H1 (cell line): Measurements from ENCODE around the gene NELFA. TPM values are rescaled to one million over a fixed set of nuclear protein-coding genes. Genes with fewer than 3 reads are reported as not detected.

Experiments
- CTCF ChIA-PET: fragments of 300-600 bp; sonication (Branson Sonifier 250); formaldehyde crosslinking; loops from one replicate; lab custom pipeline; 2021; ENCODE audit not compliant: partially characterized antibody; lab: Charles Lee
- POLR2A ChIA-PET: fragments of 300-600 bp; sonication (Branson Sonifier 250); formaldehyde crosslinking; loops from one replicate; lab custom pipeline; 2021; ENCODE audit warnings: inconsistent platforms; ENCODE audit not compliant: partially characterized antibody; lab: Charles Lee
- DNase-seq, 2 experiments: peaks; one replicate each; pipeline versions ENCODE4 v3.0.0 to v3.0.0-alpha.2; 2010 to 2022; ENCODE audit warnings: low spot score in 2 of 2, low read depth in 1 of 2, mixed read lengths in 1 of 2
- FAIRE-seq: peaks from 2 replicates; lab custom pipeline; 2011; peaks lifted over from hg19 to GRCh38; lab: Jason Lieb, UNC
- H2AFZ ChIP-seq: 2 replicates; pipeline ENCODE4 v1.8.1; 2012; ENCODE audit warnings: low read length, inconsistent platforms
- H2AK5ac ChIP-seq: 2 replicates; pipeline ENCODE4 v1.6.1; 2013; ENCODE audit warnings: low read depth, low read length
- H2BK120ac ChIP-seq: replicated peaks from 2 replicates; pipeline ENCODE3; 2013; ENCODE audit warnings: low read depth, low read length, inconsistent platforms
- H2BK12ac ChIP-seq: 2 replicates; pipeline ENCODE4 v1.6.1; 2013; ENCODE audit warnings: low read depth, low read length
- H2BK15ac ChIP-seq: 2 replicates; pipeline ENCODE4 v1.6.1; 2013; ENCODE audit warnings: low read length
- H2BK20ac ChIP-seq: 2 replicates; pipeline ENCODE4 v1.6.1; 2013; ENCODE audit warnings: low read length
- H2BK5ac ChIP-seq: 2 replicates; pipeline ENCODE4 v1.6.1; 2013; ENCODE audit warnings: low read depth, low read length
- H3K14ac ChIP-seq: 2 replicates; pipeline ENCODE4 v1.6.1; 2013; ENCODE audit warnings: inconsistent platforms; ENCODE audit not compliant: insufficient read length
- H3K18ac ChIP-seq: 2 replicates; pipeline ENCODE4 v1.6.1; 2013; ENCODE audit warnings: low read length; ENCODE audit errors: extremely low read depth
- H3K23ac ChIP-seq: 2 replicates; pipeline ENCODE4 v1.6.1; 2013; ENCODE audit warnings: inconsistent platforms; ENCODE audit not compliant: insufficient read length
- H3K23me2 ChIP-seq: 2 replicates; pipeline ENCODE4 v1.6.1; 2013; ENCODE audit warnings: low read depth, low read length
- H3K27ac ChIP-seq: 2 replicates; pipeline ENCODE4 v1.6.1; 2011; ENCODE audit warnings: low read depth, low read length, inconsistent platforms
- H3K27me3 ChIP-seq, 4 experiments: replicated peaks in 1 of 4; 1 replicate in 1 of 4; 2 replicates in 3 of 4; pipeline versions ENCODE4 v1.6.1 to v1.8.1; 2011 to 2013; ENCODE audit warnings: low read length in 3 of 4, mild to moderate bottlenecking in 3 of 4, inconsistent platforms in 2 of 4, mixed read lengths in 2 of 4, moderate library complexity in 1 of 4; ENCODE audit not compliant: control insufficient read depth in 3 of 4, insufficient read depth in 3 of 4; ENCODE audit errors: extremely low read depth in 1 of 4
- H3K36me3 ChIP-seq, 4 experiments: 2 replicates each; pipeline versions ENCODE4 v1.6.1 to v1.8.1; 2011 to 2013; ENCODE audit warnings: mild to moderate bottlenecking in 4 of 4, low read length in 3 of 4, moderate library complexity in 2 of 4, control low read depth in 1 of 4, inconsistent platforms in 1 of 4; ENCODE audit not compliant: insufficient read depth in 4 of 4, control insufficient read depth in 2 of 4
- H3K4ac ChIP-seq: replicated peaks from 2 replicates; pipeline ENCODE3; 2013; ENCODE audit warnings: low read length, low read depth, mixed read lengths, inconsistent platforms; ENCODE audit not compliant: insufficient read length
- H3K4me1 ChIP-seq, 4 experiments: replicated peaks in 1 of 4; 1 replicate in 1 of 4; 2 replicates in 3 of 4; pipeline versions ENCODE4 v1.6.1 to v1.8.1; 2011 to 2013; ENCODE audit warnings: low read length in 3 of 4, inconsistent platforms in 2 of 4, mixed read lengths in 1 of 4; ENCODE audit not compliant: insufficient read depth in 4 of 4, control insufficient read depth in 3 of 4
- H3K4me2 ChIP-seq, 2 experiments: 2 replicates each; pipeline versions ENCODE4 v1.6.1 to v1.8.1; 2011 to 2013; ENCODE audit warnings: low read depth in 2 of 2, low read length in 2 of 2, control low read depth in 1 of 2, inconsistent platforms in 1 of 2, mild to moderate bottlenecking in 1 of 2; ENCODE audit not compliant: insufficient read depth in 1 of 2
- H3K4me3 ChIP-seq, 4 experiments: fragments of 200-600, 300-600 bp in 1 of 4; sonication (generic), shearing (Covaris generic), sonication (Bioruptor Twin) in 1 of 4; 2 replicates each; pipeline versions ENCODE4 v1.5.1 to v1.8.1; 2011 to 2016; ENCODE audit warnings: low read length in 4 of 4, low read depth in 3 of 4, control low read depth in 2 of 4, inconsistent platforms in 2 of 4, mild to moderate bottlenecking in 2 of 4, mixed read lengths in 1 of 4, moderate library complexity in 1 of 4; ENCODE audit not compliant: insufficient read depth in 2 of 4; ENCODE audit errors: extremely low read depth in 1 of 4
- H3K56ac ChIP-seq: replicated peaks from 2 replicates; pipeline ENCODE3; 2013; ENCODE audit warnings: low read depth, mild to moderate bottlenecking, mixed read lengths, low read length, inconsistent platforms; ENCODE audit not compliant: insufficient read length
- H3K79me1 ChIP-seq: 2 replicates; pipeline ENCODE4 v1.6.1; 2013; ENCODE audit warnings: low read depth, low read length, control low read depth
- H3K79me2 ChIP-seq, 2 experiments: 2 replicates each; pipeline versions ENCODE4 v1.6.1 to v1.8.1; 2012 to 2013; ENCODE audit warnings: low read length in 2 of 2, mild to moderate bottlenecking in 2 of 2, inconsistent platforms in 1 of 2; ENCODE audit not compliant: insufficient read depth in 2 of 2, control insufficient read depth in 1 of 2
- H3K9ac ChIP-seq, 4 experiments: replicated peaks in 1 of 4; 1 replicate in 1 of 4; 2 replicates in 3 of 4; pipeline versions ENCODE4 v1.6.1 to v1.8.1; 2011 to 2013; ENCODE audit warnings: low read depth in 3 of 4, low read length in 3 of 4, control low read depth in 2 of 4, mild to moderate bottlenecking in 2 of 4, moderate library complexity in 2 of 4, inconsistent platforms in 1 of 4; ENCODE audit errors: extremely low read depth in 1 of 4
- H3K9me3 ChIP-seq, 2 experiments: 2 replicates each; pipeline versions ENCODE4 v1.6.1 to v1.8.1; 2012 to 2013; ENCODE audit warnings: mild to moderate bottlenecking in 2 of 2, moderate library complexity in 2 of 2, control low read depth in 1 of 2, inconsistent platforms in 1 of 2, low read depth in 1 of 2, low read length in 1 of 2, mixed read lengths in 1 of 2; ENCODE audit not compliant: insufficient read depth in 2 of 2
- H4K20me1 ChIP-seq, 2 experiments: replicated peaks in 1 of 2; 2 replicates each; pipeline versions ENCODE3 to v1.8.1; 2011 to 2013; ENCODE audit warnings: inconsistent platforms in 2 of 2, low read length in 2 of 2, mild to moderate bottlenecking in 1 of 2; ENCODE audit not compliant: insufficient read depth in 2 of 2, control insufficient read depth in 1 of 2
- H4K5ac ChIP-seq: 2 replicates; pipeline ENCODE4 v1.6.1; 2013; ENCODE audit warnings: low read length, low read depth, mixed read lengths, inconsistent platforms; ENCODE audit not compliant: insufficient read length
- H4K8ac ChIP-seq: 2 replicates; pipeline ENCODE4 v1.8.0; 2013; ENCODE audit warnings: mild to moderate bottlenecking, moderate library complexity, low read length, inconsistent platforms; ENCODE audit not compliant: insufficient read depth; ENCODE audit errors: extremely low read depth
- H4K91ac ChIP-seq: replicated peaks from 2 replicates; pipeline ENCODE3; 2013; ENCODE audit warnings: low read length, mixed read lengths, inconsistent platforms; ENCODE audit not compliant: insufficient read length
- CHD2 ChIP-seq: IDR thresholded peaks from 2 replicates; pipeline ENCODE4 v1.6.1; 2012; ENCODE audit warnings: low read length, improper control_type of control experiment
- EZH2 ChIP-seq: fragments of 200-600 bp; sonication (generic); IDR thresholded peaks from 2 replicates; pipeline ENCODE4 v1.7.1; 2012; ENCODE audit warnings: low read depth, mild to moderate bottlenecking, moderate library complexity, low read length, inconsistent platforms; ENCODE audit not compliant: severe bottlenecking
- KDM1A ChIP-seq: fragments of 200-600, 300-600 bp; sonication (generic); IDR thresholded peaks from 2 replicates; pipeline ENCODE4 v1.7.1; 2016; ENCODE audit warnings: mild to moderate bottlenecking, low read length, borderline replicate concordance
- NANOG ChIP-seq: IDR thresholded peaks from 2 replicates; pipeline ENCODE4 v1.6.1; 2011; ENCODE audit warnings: low read length, low read depth, mild to moderate bottlenecking, inconsistent platforms; ENCODE audit not compliant: insufficient read depth, poor library complexity, severe bottlenecking
- NRF1 ChIP-seq: IDR thresholded peaks from 2 replicates; pipeline ENCODE4 v1.6.1; 2011; ENCODE audit warnings: mild to moderate bottlenecking, low read depth, low read length, improper control_type of control experiment
- POU5F1 ChIP-seq: IDR thresholded peaks from 2 replicates; pipeline ENCODE4 v1.6.1; 2011; ENCODE audit warnings: low read depth, mild to moderate bottlenecking, low read length, moderate library complexity
- SIRT6 ChIP-seq: IDR thresholded peaks from one replicate; pipeline ENCODE4 v1.7.1; 2012; ENCODE audit warnings: low read length, inconsistent platforms
- SP1 ChIP-seq: IDR thresholded peaks from 2 replicates; pipeline ENCODE4 v1.6.1; 2011; ENCODE audit warnings: low read depth, low read length
- SRF ChIP-seq: IDR thresholded peaks from 2 replicates; pipeline ENCODE4 v1.6.1; 2011; ENCODE audit warnings: mild to moderate bottlenecking, low read depth, low read length, moderate library complexity
- TAF7 ChIP-seq: optimal IDR thresholded peaks from 2 replicates; pipeline ENCODE3; 2011; ENCODE audit warnings: low read depth, mild to moderate bottlenecking, inconsistent platforms, low read length, moderate library complexity, borderline replicate concordance
- TBP ChIP-seq: IDR thresholded peaks from 2 replicates; pipeline ENCODE4 v1.6.1; 2011; ENCODE audit warnings: low read depth, low read length, improper control_type of control experiment
- TCF12 ChIP-seq: IDR thresholded peaks from 2 replicates; pipeline ENCODE4 v1.6.1; 2011; ENCODE audit warnings: low read depth, mild to moderate bottlenecking, low read length
- WGBS, 2 experiments: shearing (Covaris generic) in 1 of 2; methylation state at CpG; one replicate each; pipeline versions ENCODE4 v1.1.6 to v1.1.7; 2013 to 2015; ENCODE audit warnings: low lambda C conversion rate in 2 of 2, mixed read lengths in 2 of 2, inconsistent platforms in 1 of 2, low coverage in 1 of 2, missing lambda C conversion rate in 1 of 2; ENCODE audit not compliant: insufficient replicate concordance in 2 of 2, insufficient coverage in 1 of 2, insufficient read length in 1 of 2; ENCODE audit errors: extremely low coverage in 1 of 2, missing lambda C conversion rate in 1 of 2; 5-methylcytosine and 5-hydroxymethylcytosine counted together
- polyA plus RNA-seq, 7 experiments: library from polyadenylated mRNA; depleted of rRNA in 3 of 7; stranded (reverse) in 5 of 7; unstranded in 2 of 7; fragments of >200 nt in 5 of 7; fragments of 200-250 nt in 2 of 7; gene quantifications; 1 replicate in 5 of 7; 2 replicates in 1 of 7; 4 replicates in 1 of 7; pipeline versions ENCODE4 v1.2.1 to v1.2.3, GENCODE V29; 2011 to 2013; ENCODE audit warnings: missing spikeins in 2 of 7, mixed read lengths in 2 of 7
- total RNA-seq: library from RNA; stranded (reverse); fragmentation: NEBNext Ultra II Directional; extraction: Animal tissue kit (Norgen Biotek cat#: 25700); gene quantifications from 2 replicates; pipeline ENCODE4 v1.2.1, GENCODE V29; 2021
- TF ChIP-seq, protein P1 (sequence below): IDR thresholded peaks from 2 replicates; pipeline ENCODE4 v1.6.1; 2011; ENCODE audit warnings: low read length, improper control_type of control experiment

NELFA gene
- total and polyA plus RNA-seq, 2 of the 8 experiments (the other 6 are each of a cell fraction or from before 2014, with no cell fraction given) = 41.8 to 57.5 TPM

DNA sequence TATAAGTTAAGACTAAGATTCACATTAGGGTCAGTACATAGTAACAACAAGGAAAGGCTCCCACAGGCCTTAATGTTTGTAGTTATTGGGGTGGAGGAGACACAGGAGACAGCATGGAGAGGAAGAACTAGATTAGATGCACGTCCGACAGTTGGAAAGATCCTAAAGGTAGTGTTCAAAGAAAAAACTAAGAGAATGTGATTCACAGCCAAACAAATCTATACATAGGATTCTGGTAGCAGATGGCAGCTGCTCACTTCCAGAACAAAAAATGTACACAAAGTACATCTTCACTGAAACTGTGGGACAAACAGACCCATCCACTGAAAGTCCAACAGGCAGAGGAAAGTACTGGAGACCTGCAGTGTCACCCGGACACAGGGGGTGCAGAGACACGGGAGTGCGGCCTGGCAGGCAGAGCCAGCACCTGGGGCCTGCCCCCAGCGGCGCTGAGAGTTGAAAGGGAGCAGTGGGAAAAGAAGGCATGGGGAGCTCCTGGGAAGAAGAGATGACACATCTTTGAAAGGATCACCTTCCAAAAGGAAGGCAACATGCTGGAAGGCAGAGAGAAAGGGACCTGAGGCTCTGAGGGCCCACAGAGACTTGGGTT is 40.0 kb downstream of the NELFA start:
- ChIA-PET CTCF (interaction anchor here (1.0 to 1.8 kb wide), 3 partner anchors 17 to 45 kb away, joined by 3 read pairs; no protein-coding TSS in a partner anchor), POLR2A (no interaction called here)
- Histone ChIP-seq H3K23me2 (no peaks in the 10 kb centered on the region), H3K4ac (no peak overlapping the region), H2BK12ac (no peak overlapping the region), H3K4me3 (no peak overlapping the region), H3K14ac (no peak overlapping the region), H3K18ac (no peak overlapping the region), H3K9ac (no peak overlapping the region; a peak in 1 of 7 replicates), H2AK5ac (no peak overlapping the region), H2BK20ac (no peak overlapping the region), H3K27ac (no peak overlapping the region), H3K79me2 (no peaks in the 10 kb centered on the region), H2AFZ (no peak overlapping the region), H2BK120ac (no peak overlapping the region), H2BK5ac (no peak overlapping the region), H3K27me3 (no peaks in the 10 kb centered on the region), H2BK15ac (no peak overlapping the region), H4K8ac (no peak overlapping the region), H4K5ac (no peak overlapping the region), H4K20me1 (peaks cover 2 to 7% of the 10 kb centered on the region in 2 experiments), H3K4me2 (no peak overlapping the region), H3K79me1 (peaks cover 2% of the 10 kb centered on the region; the same call in 1 of the 2 replicates), H4K91ac (no peak overlapping the region), H3K23ac (no peak overlapping the region), H3K9me3 (no peaks in the 10 kb centered on the region), H3K4me1 (no peaks in the 10 kb centered on the region; a peak in 2 of 7 replicates), H3K56ac (no peak overlapping the region), H3K36me3 (peaks cover 4 to 21% (median 8%) of the 10 kb centered on the region in 4 experiments; a peak in 7 of 8 replicates)
- 96% methylated on average over 7 of the region's 7 CpGs; no CpG with 5 or more reads in 1 of the 2 experiments for WGBS, 2 experiments
- DNase-seq (no peak), FAIRE-seq (no peak)
- no peak for TF ChIP-seq SIRT6
- TF ChIP-seq KDM1A = no peak
- TF ChIP-seq POU5F1 = no peak
- no peak for TF ChIP-seq NANOG
- no peak for TF ChIP-seq CHD2
- no peak for TF ChIP-seq TCF12
- TF ChIP-seq TAF7 = no peak
- TF ChIP-seq SRF = no peak
- no peak for TF ChIP-seq NRF1
- TF ChIP-seq SP1 = no peak
- no peak for TF ChIP-seq TBP
- no peak for TF ChIP-seq EZH2
- TF ChIP-seq, protein P1, sequence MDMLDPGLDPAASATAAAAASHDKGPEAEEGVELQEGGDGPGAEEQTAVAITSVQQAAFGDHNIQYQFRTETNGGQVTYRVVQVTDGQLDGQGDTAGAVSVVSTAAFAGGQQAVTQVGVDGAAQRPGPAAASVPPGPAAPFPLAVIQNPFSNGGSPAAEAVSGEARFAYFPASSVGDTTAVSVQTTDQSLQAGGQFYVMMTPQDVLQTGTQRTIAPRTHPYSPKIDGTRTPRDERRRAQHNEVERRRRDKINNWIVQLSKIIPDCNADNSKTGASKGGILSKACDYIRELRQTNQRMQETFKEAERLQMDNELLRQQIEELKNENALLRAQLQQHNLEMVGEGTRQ = no peak
